IMR-90 (cell line): Measurements from ENCODE around the gene ACAN. TPM values are rescaled to one million over a fixed set of nuclear protein-coding genes. Genes with fewer than 3 reads are reported as not detected.

Experiments
- ATAC-seq: fragments of 200-7000 bp; cut with Tn5 transposase; 2 replicates; pipeline ENCODE4 v1.9.1; 2020; ENCODE audit warnings: low read depth, mild to moderate bottlenecking, moderate library complexity
- BruUV-seq: library from RNA; stranded (reverse); fragments of 400-500 nt; replicated peaks from 2 replicates; lab custom pipeline; 2021; lab: Mats Ljungman, UMichigan
- CTCF ChIA-PET: fragments of 300-600 bp; formaldehyde crosslinking; extraction: SDS; loops from one replicate; lab custom pipeline; 2021; ENCODE audit warnings: antibody characterized with exemption; lab: Yijun Ruan, JAX
- POLR2A ChIA-PET: fragments of 300-600 bp; sonication (Branson Sonifier 250); formaldehyde crosslinking; loops from one replicate; lab custom pipeline; 2022; ENCODE audit warnings: antibody characterized with exemption; ENCODE audit not compliant: unreplicated experiment; lab: Charles Lee
- DNase-seq: peaks from one replicate; pipeline ENCODE4 v3.0.0; 2013
- H2AFZ ChIP-seq: replicated peaks from 2 replicates; pipeline ENCODE3; 2013; ENCODE audit warnings: low read length, mild to moderate bottlenecking; ENCODE audit not compliant: poor library complexity
- H2AK5ac ChIP-seq: 2 replicates; pipeline ENCODE4 v1.6.1; 2013; ENCODE audit warnings: low read depth, low read length, inconsistent platforms
- H2AK9ac ChIP-seq: replicated peaks from 2 replicates; pipeline ENCODE3; 2013; ENCODE audit warnings: mild to moderate bottlenecking, low read depth, low read length, moderate library complexity; ENCODE audit not compliant: poor library complexity
- H2BK120ac ChIP-seq: 2 replicates; pipeline ENCODE4 v1.6.1; 2013; ENCODE audit warnings: low read depth, low read length, inconsistent platforms
- H2BK15ac ChIP-seq: 3 replicates; pipeline ENCODE4 v1.6.1; 2013; ENCODE audit warnings: low read depth, low read length, inconsistent platforms
- H2BK20ac ChIP-seq: 2 replicates; pipeline ENCODE4 v1.6.1; 2013; ENCODE audit warnings: low read depth, mild to moderate bottlenecking, inconsistent platforms, low read length, moderate library complexity
- H2BK5ac ChIP-seq: 2 replicates; pipeline ENCODE4 v1.6.1; 2013; ENCODE audit warnings: mild to moderate bottlenecking, low read depth, low read length, inconsistent platforms; ENCODE audit not compliant: poor library complexity, severe bottlenecking
- H3K14ac ChIP-seq: replicated peaks from 2 replicates; pipeline ENCODE4 v1.6.1; 2013; ENCODE audit warnings: low read depth, low read length, inconsistent platforms
- H3K18ac ChIP-seq: 2 replicates; pipeline ENCODE4 v1.6.1; 2013; ENCODE audit warnings: low read depth, low read length, control low read depth
- H3K23ac ChIP-seq: 2 replicates; pipeline ENCODE4 v1.6.1; 2013; ENCODE audit warnings: low read depth, low read length, inconsistent platforms
- H3K27ac ChIP-seq: 2 replicates; pipeline ENCODE4 v1.5.1; 2013; ENCODE audit warnings: mild to moderate bottlenecking, control low read depth, low read length; ENCODE audit not compliant: insufficient read depth
- H3K27me3 ChIP-seq: 2 replicates; pipeline ENCODE4 v1.6.1; 2013; ENCODE audit warnings: low read length; ENCODE audit not compliant: control insufficient read depth, insufficient read depth
- H3K36me3 ChIP-seq: 2 replicates; pipeline ENCODE4 v1.6.1; 2013; ENCODE audit warnings: low read length, mixed read lengths; ENCODE audit not compliant: control insufficient read depth, insufficient read depth
- H3K4ac ChIP-seq: 2 replicates; pipeline ENCODE4 v1.6.1; 2013; ENCODE audit warnings: low read depth, low read length, inconsistent platforms
- H3K4me1 ChIP-seq: 2 replicates; pipeline ENCODE4 v1.6.1; 2013; ENCODE audit warnings: low read length, mixed read lengths; ENCODE audit not compliant: control insufficient read depth, insufficient read depth
- H3K4me2 ChIP-seq: 2 replicates; pipeline ENCODE4 v1.6.1; 2013; ENCODE audit warnings: low read depth, mild to moderate bottlenecking, control low read depth, low read length, moderate library complexity
- H3K4me3 ChIP-seq: 2 replicates; pipeline ENCODE4 v1.5.1; 2013; ENCODE audit warnings: low read depth, mild to moderate bottlenecking, control low read depth, low read length, moderate library complexity; ENCODE audit not compliant: insufficient read depth
- H3K56ac ChIP-seq: 2 replicates; pipeline ENCODE4 v1.6.1; 2013; ENCODE audit warnings: low read length, inconsistent platforms; ENCODE audit not compliant: insufficient read depth; ENCODE audit errors: extremely low read depth
- H3K79me1 ChIP-seq, 2 experiments: 2 replicates each; pipeline ENCODE4 v1.6.1; 2013; ENCODE audit warnings: low read length in 2 of 2, inconsistent platforms in 1 of 2, low read depth in 1 of 2
- H3K9ac ChIP-seq: 2 replicates; pipeline ENCODE4 v1.6.1; 2013; ENCODE audit warnings: low read depth, low read length, control low read depth
- H3K9me1 ChIP-seq: 2 replicates; pipeline ENCODE4 v1.6.1; 2013; ENCODE audit warnings: low read length, inconsistent platforms; ENCODE audit not compliant: insufficient read depth
- H3K9me3 ChIP-seq: 2 replicates; pipeline ENCODE4 v1.6.1; 2013; ENCODE audit warnings: low read length; ENCODE audit not compliant: control insufficient read depth, insufficient read depth
- H4K20me1 ChIP-seq: 2 replicates; pipeline ENCODE4 v1.6.1; 2013; ENCODE audit warnings: low read length, inconsistent platforms; ENCODE audit not compliant: insufficient read depth
- H4K5ac ChIP-seq: 2 replicates; pipeline ENCODE4 v1.6.1; 2013; ENCODE audit warnings: mild to moderate bottlenecking, low read depth, low read length, control low read depth
- H4K8ac ChIP-seq, 2 experiments: 2 replicates each; pipeline ENCODE4 v1.6.1; 2013; ENCODE audit warnings: low read depth in 2 of 2, low read length in 2 of 2, control low read depth in 1 of 2, inconsistent platforms in 1 of 2
- H4K91ac ChIP-seq: 2 replicates; pipeline ENCODE4 v1.6.1; 2013; ENCODE audit warnings: low read depth, low read length, inconsistent platforms; ENCODE audit not compliant: insufficient read depth
- BHLHE40 ChIP-seq: fragments of 150-350 bp; IDR thresholded peaks from 2 replicates; pipeline ENCODE4 v1.6.1; 2016; ENCODE audit warnings: mild to moderate bottlenecking, low read depth, low read length
- MAFK ChIP-seq: IDR thresholded peaks from 2 replicates; pipeline ENCODE4 v1.6.1; 2012; ENCODE audit warnings: low read depth, low read length, improper control_type of control experiment
- MAZ ChIP-seq: IDR thresholded peaks from 2 replicates; pipeline ENCODE4 v1.6.1; 2012; ENCODE audit warnings: low read depth, mild to moderate bottlenecking, low read length, improper control_type of control experiment, moderate library complexity, borderline replicate concordance
- POLR2A ChIP-seq: IDR thresholded peaks from 2 replicates; pipeline ENCODE4 v1.6.1; 2012; ENCODE audit warnings: mild to moderate bottlenecking, low read depth, low read length
- RAD21 ChIP-seq: IDR thresholded peaks from 2 replicates; pipeline ENCODE4 v1.6.1; 2012; ENCODE audit warnings: low read length, improper control_type of control experiment
- WGBS, 2 experiments: methylation state at CpG; one replicate each; pipeline versions ENCODE4 v1.1.5 to v1.1.7; 2013; ENCODE audit warnings: missing lambda C conversion rate in 2 of 2; ENCODE audit not compliant: insufficient read length in 1 of 2; ENCODE audit errors: extremely low coverage in 2 of 2; 5-methylcytosine and 5-hydroxymethylcytosine counted together
- dilution Hi-C: fragments of 300-500 bp; cut with HindIII; formaldehyde crosslinking; loops from one replicate; pipeline ENCODE4 v1.14.3; 2018; ENCODE audit warnings: low sequenced_read_pairs; ENCODE audit not compliant: unreplicated experiment
- in situ Hi-C: fragments of 300-500 bp; cut with MboI; formaldehyde crosslinking; loops from 3 replicates; pipeline ENCODE4 v1.14.3; 2019; ENCODE audit warnings: low sequenced_read_pairs, inconsistent platforms, mixed read lengths
- intact Hi-C: fragments of 100-400 bp; cut with micrococcal nuclease; formaldehyde crosslinking; loops from 2 replicates; pipeline ENCODE4 v1.10.0; 2022
- polyA plus RNA-seq, 3 experiments: library from polyadenylated mRNA; depleted of rRNA; stranded (reverse); fragments of >200 nt; gene quantifications; 2 replicates each; pipeline ENCODE4 v1.2.3, GENCODE V29; 2012; ENCODE audit warnings: low replicate concordance in 1 of 3
- total RNA-seq: library from RNA; depleted of rRNA; stranded (reverse); fragments of >200 nt; gene quantifications from 2 replicates; pipeline ENCODE4 v1.2.3, GENCODE V29; 2012
- TF ChIP-seq, protein P1 (sequence below): conservative IDR thresholded peaks from 2 replicates; pipeline ENCODE4 v1.5.1; 2012; ENCODE audit warnings: mild to moderate bottlenecking, low read depth, low read length, improper control_type of control experiment
- TF ChIP-seq, protein P2 (sequence below): fragments of 150-350 bp; IDR thresholded peaks from 2 replicates; pipeline ENCODE4 v1.6.1; 2016; ENCODE audit warnings: low read depth, mild to moderate bottlenecking, low read length, moderate library complexity, borderline replicate concordance

Gene ACAN
- total and polyA plus RNA-seq, 2 of the 4 experiments (the other 2 are of a cell fraction): 0.54 to 0.96 TPM

DNA sequence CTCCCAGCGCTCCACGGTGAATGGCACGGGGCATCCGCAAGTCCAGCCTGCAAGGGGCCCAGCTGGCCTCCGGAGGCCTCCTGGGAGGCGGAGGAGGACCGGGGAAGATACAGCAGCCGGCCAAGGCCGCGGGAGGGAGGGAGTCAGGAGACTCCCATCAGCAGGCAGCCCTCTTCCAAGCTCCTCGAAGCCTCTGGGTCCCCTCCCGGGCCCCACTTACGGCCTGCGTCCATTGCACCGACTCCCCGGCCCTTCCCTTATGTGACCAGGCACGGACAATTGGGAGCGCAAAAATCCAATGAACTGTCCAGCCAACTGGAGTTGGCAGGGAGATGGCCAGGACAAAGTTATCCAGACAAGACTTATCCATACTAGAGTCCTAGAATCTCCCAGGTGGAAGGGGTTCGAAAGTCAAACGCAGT, 109.3 kb downstream of the ACAN start:
- H2BK5ac ChIP-seq: peak overlapping the region; percentile 87
- peak overlapping the region; percentile 94 for H4K91ac ChIP-seq
- no TSS peak for BruUV-seq
- H2BK15ac ChIP-seq: 0 out of 3 replicates have a peak overlapping the region, but pooled peaks have one; percentile 16
- H3K56ac ChIP-seq: peak overlapping the region; percentile 83
- in situ Hi-C loops: no loop called here
- H3K18ac ChIP-seq: peak overlapping the region; percentile 85
- H3K4me3 ChIP-seq: peak overlapping the region; percentile 97
- H3K23ac ChIP-seq: peak overlapping the region; percentile 68
- H3K4me1 ChIP-seq: peaks cover 27% of the 10 kb centered on the region
- H3K9ac ChIP-seq: peak overlapping the region; percentile 94
- peak overlapping the region; percentile 75 to 86; a peak in 3 of 4 replicates for H4K8ac ChIP-seq
- dilution Hi-C loops: loop anchor here (25.0 kb wide), 1 partner anchor 100 kb away; no protein-coding TSS in a partner anchor
- peak; percentile 15 for ATAC-seq
- peak overlapping the region; percentile 89 for H3K14ac ChIP-seq
- peak overlapping the region; percentile 83 for H3K27ac ChIP-seq
- peaks cover 27% of the 10 kb centered on the region for H3K36me3 ChIP-seq
- peaks cover 33% of the 10 kb centered on the region for H3K9me1 ChIP-seq
- WGBS, 2 experiments: 0% methylated on average over 8 of the region's 20 CpGs; no CpG with 5 or more reads in 1 of the 2 experiments
- TF ChIP-seq, protein P1, sequence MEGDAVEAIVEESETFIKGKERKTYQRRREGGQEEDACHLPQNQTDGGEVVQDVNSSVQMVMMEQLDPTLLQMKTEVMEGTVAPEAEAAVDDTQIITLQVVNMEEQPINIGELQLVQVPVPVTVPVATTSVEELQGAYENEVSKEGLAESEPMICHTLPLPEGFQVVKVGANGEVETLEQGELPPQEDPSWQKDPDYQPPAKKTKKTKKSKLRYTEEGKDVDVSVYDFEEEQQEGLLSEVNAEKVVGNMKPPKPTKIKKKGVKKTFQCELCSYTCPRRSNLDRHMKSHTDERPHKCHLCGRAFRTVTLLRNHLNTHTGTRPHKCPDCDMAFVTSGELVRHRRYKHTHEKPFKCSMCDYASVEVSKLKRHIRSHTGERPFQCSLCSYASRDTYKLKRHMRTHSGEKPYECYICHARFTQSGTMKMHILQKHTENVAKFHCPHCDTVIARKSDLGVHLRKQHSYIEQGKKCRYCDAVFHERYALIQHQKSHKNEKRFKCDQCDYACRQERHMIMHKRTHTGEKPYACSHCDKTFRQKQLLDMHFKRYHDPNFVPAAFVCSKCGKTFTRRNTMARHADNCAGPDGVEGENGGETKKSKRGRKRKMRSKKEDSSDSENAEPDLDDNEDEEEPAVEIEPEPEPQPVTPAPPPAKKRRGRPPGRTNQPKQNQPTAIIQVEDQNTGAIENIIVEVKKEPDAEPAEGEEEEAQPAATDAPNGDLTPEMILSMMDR: no peak
- TF ChIP-seq, protein P2, sequence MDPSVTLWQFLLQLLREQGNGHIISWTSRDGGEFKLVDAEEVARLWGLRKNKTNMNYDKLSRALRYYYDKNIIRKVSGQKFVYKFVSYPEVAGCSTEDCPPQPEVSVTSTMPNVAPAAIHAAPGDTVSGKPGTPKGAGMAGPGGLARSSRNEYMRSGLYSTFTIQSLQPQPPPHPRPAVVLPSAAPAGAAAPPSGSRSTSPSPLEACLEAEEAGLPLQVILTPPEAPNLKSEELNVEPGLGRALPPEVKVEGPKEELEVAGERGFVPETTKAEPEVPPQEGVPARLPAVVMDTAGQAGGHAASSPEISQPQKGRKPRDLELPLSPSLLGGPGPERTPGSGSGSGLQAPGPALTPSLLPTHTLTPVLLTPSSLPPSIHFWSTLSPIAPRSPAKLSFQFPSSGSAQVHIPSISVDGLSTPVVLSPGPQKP: no peak
- TF ChIP-seq BHLHE40: no peak
- no peak for TF ChIP-seq MAZ
- TF ChIP-seq POLR2A: no peak
- TF ChIP-seq RAD21: no peak
- no peak for TF ChIP-seq MAFK
- H3K4me2 ChIP-seq: peak overlapping the region; percentile 98
- H3K27me3 ChIP-seq: no peaks in the 10 kb centered on the region
- H2AFZ ChIP-seq: peak overlapping the region; percentile 93
- no peak for DNase-seq
- peak overlapping the region; percentile 97; the same call in 1 of the 2 replicates for H2AK5ac ChIP-seq
- ChIA-PET CTCF (no interaction called here), POLR2A (interaction anchor here (0.6 kb wide), 1 partner anchor 422 kb away, joined by 3 read pairs; no protein-coding TSS in a partner anchor)
- no peaks in the 10 kb centered on the region for H3K9me3 ChIP-seq
- peaks cover 48% of the 10 kb centered on the region for H4K20me1 ChIP-seq
- peaks cover 20 to 51% of the 10 kb centered on the region in 2 experiments; a peak in 3 of 4 replicates for H3K79me1 ChIP-seq
- peak overlapping the region; percentile 61; the same call in 1 of the 2 replicates for H2BK20ac ChIP-seq
- intact Hi-C loops: no loop called here
- peak overlapping the region; percentile 96 for H3K4ac ChIP-seq
- H2BK120ac ChIP-seq: peak overlapping the region; percentile 83
- H4K5ac ChIP-seq: peak overlapping the region; percentile 91
- H2AK9ac ChIP-seq: peak overlapping the region; percentile 44
